B cell (primary cell): ENCODE measurements around the gene GYS1. TPM values are rescaled to one million over a fixed set of nuclear protein-coding genes. Genes with fewer than 3 reads are reported as not detected.
"Not testable (repeated sequence)": the region's sequence is repeated elsewhere in the genome, so short reads cannot be mapped to it uniquely, and the experiment has no call there.

Experiments
- ATAC-seq: fragments of 200-7000 bp; cut with Tn5 transposase; one replicate; pipeline ENCODE4 v1.10.0; 2021; ENCODE audit warnings: low read depth, mild to moderate bottlenecking, moderate number of reproducible peaks, moderate library complexity
- CTCF ChIA-PET: fragments of 350-600 bp; sonication (Branson Sonifier 250); formaldehyde crosslinking; loops from one replicate; lab custom pipeline; 2021; ENCODE audit warnings: antibody characterized with exemption, inconsistent platforms; lab: Charles Lee
- POLR2A ChIA-PET: fragments of 350-600 bp; sonication (Branson Sonifier 250); formaldehyde crosslinking; loops from one replicate; lab custom pipeline; 2021; ENCODE audit warnings: antibody characterized with exemption; lab: Charles Lee
- DNase-seq: peaks from one replicate; pipeline ENCODE4 v3.0.0; 2013
- H2AFZ ChIP-seq: 2 replicates; pipeline ENCODE4 v1.6.1; 2012; ENCODE audit warnings: mild to moderate bottlenecking, low read depth, low read length; ENCODE audit not compliant: insufficient read depth, poor library complexity, severe bottlenecking
- H3K27ac ChIP-seq, 2 donors: 1 replicate in 1 of 2; 2 replicates in 1 of 2; pipeline ENCODE4 v1.5.1; 2012 to 2013; ENCODE audit warnings: low read length in 2 of 2, mild to moderate bottlenecking in 2 of 2, moderate library complexity in 1 of 2
- H3K27me3 ChIP-seq, 4 experiments: fragments of 200-600 bp in 1 of 4; sonication (generic) in 1 of 4; replicated peaks in 1 of 4; 1 replicate in 2 of 4; 2 replicates in 2 of 4; pipeline versions ENCODE4 v1.6.1 to v1.7.0; 2013 to 2016; ENCODE audit warnings: low read length in 3 of 4, mild to moderate bottlenecking in 2 of 4, mixed read lengths in 1 of 4, moderate library complexity in 1 of 4; ENCODE audit not compliant: insufficient read depth in 4 of 4, control insufficient read depth in 3 of 4; ENCODE audit errors: control extremely low read depth in 1 of 4
- H3K36me3 ChIP-seq, 2 experiments: replicated peaks in 1 of 2; 1 replicate in 1 of 2; 2 replicates in 1 of 2; pipeline versions ENCODE4 v1.6.1 to v1.7.1; 2013; ENCODE audit warnings: low read length in 1 of 2; ENCODE audit not compliant: insufficient read depth in 2 of 2, control insufficient read depth in 1 of 2; ENCODE audit errors: control extremely low read depth in 1 of 2, extremely low read depth in 1 of 2
- H3K4me1 ChIP-seq, 2 donors: fragments of 200-600 bp in 1 of 2; sonication (generic) in 1 of 2; 1 replicate in 1 of 2; 2 replicates in 1 of 2; pipeline versions ENCODE4 v1.5.1 to v1.6.1; 2013 to 2017; ENCODE audit warnings: low read length in 2 of 2; ENCODE audit not compliant: control insufficient read depth in 2 of 2, insufficient read depth in 2 of 2
- H3K4me2 ChIP-seq: replicated peaks from 2 replicates; pipeline ENCODE3; 2012; ENCODE audit warnings: mild to moderate bottlenecking, low read depth, low read length; ENCODE audit not compliant: poor library complexity, severe bottlenecking
- H3K4me3 ChIP-seq, 5 experiments: fragments of 200-600 bp in 1 of 5; sonication (generic) in 1 of 5; 1 replicate in 3 of 5; 2 replicates in 2 of 5; pipeline versions ENCODE4 v1.5.1 to v1.7.0; 2011 to 2016; ENCODE audit warnings: low read length in 4 of 5, mild to moderate bottlenecking in 4 of 5, low read depth in 2 of 5, control low read depth in 1 of 5, moderate library complexity in 1 of 5; ENCODE audit not compliant: insufficient read depth in 1 of 5; ENCODE audit errors: control extremely low read depth in 1 of 5, extremely low read depth in 1 of 5
- H3K79me2 ChIP-seq: fragments of 200-600 bp; sonication (generic); one replicate; pipeline ENCODE4 v1.6.0; 2016; ENCODE audit warnings: low read length; ENCODE audit not compliant: control insufficient read depth, insufficient read depth
- H3K9ac ChIP-seq: fragments of 200-600 bp; sonication (generic); 2 replicates; pipeline ENCODE4 v1.6.1; 2017; ENCODE audit warnings: mild to moderate bottlenecking, low read length, moderate library complexity
- H3K9me3 ChIP-seq, 3 donors: one replicate each; pipeline versions ENCODE4 v1.6.1 to v1.7.1; 2013; ENCODE audit warnings: low read length in 2 of 3; ENCODE audit not compliant: control insufficient read depth in 2 of 3, insufficient read depth in 1 of 3; ENCODE audit errors: control extremely low read depth in 1 of 3
- H4K20me1 ChIP-seq: 2 replicates; pipeline ENCODE4 v1.6.0; 2012; ENCODE audit warnings: mild to moderate bottlenecking, low read length; ENCODE audit not compliant: insufficient read depth, control insufficient read depth, poor library complexity, severe bottlenecking
- H3K27ac Mint-ChIP-seq: one replicate; pipeline ENCODE4 v1.8.0; 2021; ENCODE audit warnings: mixed read lengths
- H3K27me3 Mint-ChIP-seq: one replicate; pipeline ENCODE4 v1.8.0; 2021; ENCODE audit warnings: mixed read lengths
- H3K4me1 Mint-ChIP-seq: one replicate; pipeline ENCODE4 v1.8.0; 2021; ENCODE audit warnings: mixed read lengths
- H3K4me3 Mint-ChIP-seq: one replicate; pipeline ENCODE4 v1.8.0; 2021; ENCODE audit warnings: mixed read lengths
- H3K9me3 Mint-ChIP-seq: one replicate; pipeline ENCODE4 v1.8.0; 2022; ENCODE audit warnings: mixed read lengths; ENCODE audit not compliant: insufficient read depth
- WGBS: methylation state at CpG from one replicate; pipeline ENCODE4 v1.1.5; 2013; ENCODE audit warnings: missing lambda C conversion rate; ENCODE audit not compliant: insufficient coverage; 5-methylcytosine and 5-hydroxymethylcytosine counted together
- intact Hi-C: fragments of 100-400 bp; cut with micrococcal nuclease; formaldehyde crosslinking; loops from one replicate; pipeline ENCODE4 v1.10.0; 2022
- polyA plus RNA-seq: library from polyadenylated mRNA; depleted of rRNA; stranded (reverse); fragments of >200 nt; gene quantifications from 2 replicates; pipeline ENCODE4 v1.2.3, GENCODE V29; 2012
- total RNA-seq, 2 donors: library from RNA; stranded (reverse); fragments of 120-200 nt in 1 of 2; gene quantifications; 1 replicate in 1 of 2; 2 replicates in 1 of 2; pipeline versions ENCODE4 v1.2.3 to v1.2.4, GENCODE V29; 2013 to 2022

The GYS1 gene
- total and polyA plus RNA-seq, 2 donors (not counting 1 experiment from before 2014, with no cell fraction given), result 28.9 to 62.7 TPM

DNA sequence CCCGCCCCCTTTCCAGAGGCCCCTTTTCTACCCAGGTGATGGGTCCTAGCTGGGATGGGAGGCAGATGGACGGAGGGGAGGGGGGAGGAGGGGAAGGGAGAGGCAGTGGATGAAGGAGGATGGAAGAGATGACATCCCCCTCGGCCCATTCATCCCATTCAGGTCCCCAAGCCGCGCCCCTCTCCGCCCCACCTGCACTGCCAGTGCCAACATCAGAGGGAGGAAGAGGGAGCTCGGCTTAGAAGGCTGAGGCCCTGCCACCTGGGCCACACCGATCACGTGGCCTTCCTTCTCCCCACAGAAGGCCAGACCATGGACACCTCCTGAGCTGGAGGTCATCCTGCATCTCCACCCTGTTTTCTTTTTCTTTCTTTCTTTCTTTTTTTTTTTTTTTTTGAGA is 35.6 kb upstream of the GYS1 start:
- H3K27ac ChIP-seq, intact Hi-C loops, H3K79me2 ChIP-seq, H3K36me3 ChIP-seq, H3K9me3 ChIP-seq, ATAC-seq, H4K20me1 ChIP-seq, H2AFZ ChIP-seq, POLR2A ChIA-PET, H3K4me1 Mint-ChIP-seq, H3K4me2 ChIP-seq, H3K27ac Mint-ChIP-seq, H3K4me3 Mint-ChIP-seq, H3K9me3 Mint-ChIP-seq, H3K4me3 ChIP-seq, H3K27me3 ChIP-seq, H3K27me3 Mint-ChIP-seq, H3K9ac ChIP-seq, H3K4me1 ChIP-seq, DNase-seq: not testable (repeated sequence)
- CTCF ChIA-PET, result interaction anchor here (1.5 kb wide), 1 partner anchor 240 kb away, joined by 3 read pairs; no protein-coding TSS in a partner anchor
- WGBS, result no CpG with 5 or more reads among the region's 9 CpGs

- H3K9ac ChIP-seq, H3K9me3 ChIP-seq, H3K4me1 ChIP-seq, DNase-seq, H4K20me1 ChIP-seq, intact Hi-C loops, H3K9me3 Mint-ChIP-seq, H3K4me3 ChIP-seq, H3K4me3 Mint-ChIP-seq, H3K27me3 Mint-ChIP-seq, H3K27ac Mint-ChIP-seq, H2AFZ ChIP-seq, H3K79me2 ChIP-seq, POLR2A ChIA-PET, H3K4me2 ChIP-seq, H3K27me3 ChIP-seq, ATAC-seq, H3K27ac ChIP-seq, H3K36me3 ChIP-seq, CTCF ChIA-PET: not testable (repeated sequence)
- 91% methylated on average over 19 of the region's 23 CpGs for WGBS
- H3K4me1 Mint-ChIP-seq, result peaks cover 10% of the 10 kb centered on the region
These were observed 32.5 kb upstream of the GYS1 start for GRCh38 chr19:49025599-49025998.

DNA sequence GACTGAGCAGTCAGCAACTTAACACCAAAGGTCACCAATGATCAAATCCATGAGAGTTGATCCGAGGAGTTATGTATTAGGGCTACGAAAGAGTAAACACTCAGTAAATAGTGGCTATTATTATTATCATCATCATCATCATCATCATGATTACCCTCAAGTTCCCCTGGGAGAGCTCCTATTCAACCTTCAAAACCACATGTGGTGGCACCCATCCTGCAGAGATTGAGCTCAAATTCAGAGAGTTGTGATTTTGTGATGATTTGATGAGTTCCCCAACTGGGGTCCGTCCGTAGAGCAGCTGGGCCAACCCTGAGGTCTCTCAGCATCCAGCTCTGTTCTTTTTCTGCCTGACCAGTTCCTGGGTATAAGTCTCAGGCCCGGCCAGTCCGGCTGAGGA is 32.0 kb upstream of the GYS1 start:
- H3K27me3 Mint-ChIP-seq, result not testable (repeated sequence)
- no CpG with 5 or more reads among the region's 6 CpGs for WGBS

GRCh38 chr19:49024233-49024632 is 31.1 kb upstream of the GYS1 start, which contains the start of gene CGB3:
TSS of gene CGB3 (minus strand) at chr19:49024333. CDS start at chr19:49023971, 362 bp downstream.
- intact Hi-C loops, H4K20me1 ChIP-seq, H3K27me3 Mint-ChIP-seq, H3K27ac Mint-ChIP-seq, H3K27me3 ChIP-seq, CTCF ChIA-PET, H3K79me2 ChIP-seq, H3K27ac ChIP-seq, H3K9me3 Mint-ChIP-seq, H3K36me3 ChIP-seq, H3K9me3 ChIP-seq, H3K4me3 ChIP-seq, H3K4me2 ChIP-seq, DNase-seq, POLR2A ChIA-PET, ATAC-seq, H2AFZ ChIP-seq, H3K4me3 Mint-ChIP-seq, H3K9ac ChIP-seq: not testable (repeated sequence)
- peaks cover 22% of the 10 kb centered on the region for H3K4me1 Mint-ChIP-seq
- WGBS, result no CpG with 5 or more reads among the region's 15 CpGs
- peaks cover 17 to 21% of the 10 kb centered on the region in 2 donors for H3K4me1 ChIP-seq

More for the DNA sequence above, 32.0 kb upstream of the GYS1 start:
- intact Hi-C loops, CTCF ChIA-PET, H3K9ac ChIP-seq, H4K20me1 ChIP-seq, ATAC-seq, H3K9me3 Mint-ChIP-seq, H3K36me3 ChIP-seq, H3K27me3 ChIP-seq, H3K4me2 ChIP-seq, H3K9me3 ChIP-seq, H2AFZ ChIP-seq, POLR2A ChIA-PET, H3K4me3 Mint-ChIP-seq, H3K4me3 ChIP-seq, H3K27ac ChIP-seq, H3K79me2 ChIP-seq, DNase-seq, H3K27ac Mint-ChIP-seq: not testable (repeated sequence)
- peaks cover 10 to 13% of the 10 kb centered on the region in 2 donors for H3K4me1 ChIP-seq
- H3K4me1 Mint-ChIP-seq, result peaks cover 15% of the 10 kb centered on the region
